GM18526 (cell line): ENCODE measurements around the gene NCK1.

Experiments
- POLR2A ChIP-seq: IDR thresholded peaks from 3 replicates; pipeline ENCODE4 v1.6.1; 2011; ENCODE audit not compliant: insufficient read length; ENCODE audit errors: extremely low read depth

NCK1 gene

GRCh38 chr3:136898549-136898948 is 36.5 kb downstream of the NCK1 start:
- no peak for TF ChIP-seq POLR2A

- TF ChIP-seq POLR2A, result no peak
These were observed 36.9 kb downstream of the NCK1 start for GRCh38 chr3:136898954-136899353.

GRCh38 chr3:136899622-136900158 is 37.7 kb downstream of the NCK1 start:
- TF ChIP-seq POLR2A, result no peak

- TF ChIP-seq POLR2A, result no peak
These were observed 39.4 kb downstream of the NCK1 start for GRCh38 chr3:136901391-136901790.

GRCh38 chr3:136903899-136904298 is 41.9 kb downstream of the NCK1 start:
- no peak for TF ChIP-seq POLR2A

- no peak for TF ChIP-seq POLR2A
These were observed 42.7 kb downstream of the NCK1 start for GRCh38 chr3:136904746-136905145.

GRCh38 chr3:136905549-136905948 is 43.5 kb downstream of the NCK1 start:
- TF ChIP-seq POLR2A, result no peak

- TF ChIP-seq POLR2A, result no peak
These were observed 44.7 kb downstream of the NCK1 start for GRCh38 chr3:136906725-136907124.

GRCh38 chr3:136908297-136908696 is 46.3 kb downstream of the NCK1 start:
- no peak for TF ChIP-seq POLR2A

- no peak for TF ChIP-seq POLR2A
These were observed 47.2 kb downstream of the NCK1 start for GRCh38 chr3:136909187-136909586.

- TF ChIP-seq POLR2A, result no peak
These were observed 48.7 kb downstream of the NCK1 start for GRCh38 chr3:136910697-136911096.

- TF ChIP-seq POLR2A, result no peak
These were observed 51.2 kb downstream of the NCK1 start for GRCh38 chr3:136913168-136913567.

GRCh38 chr3:136914739-136915138 is 52.7 kb downstream of the NCK1 start:
- no peak for TF ChIP-seq POLR2A

GRCh38 chr3:136916223-136916622 is 54.2 kb downstream of the NCK1 start:
- no peak for TF ChIP-seq POLR2A

- no peak for TF ChIP-seq POLR2A
These were observed 58.0 kb downstream of the NCK1 start for GRCh38 chr3:136919799-136920580.

- no peak for TF ChIP-seq POLR2A
These were observed 59.0 kb downstream of the NCK1 start for GRCh38 chr3:136920904-136921611.

- no peak for TF ChIP-seq POLR2A
These were observed 63.6 kb downstream of the NCK1 start for GRCh38 chr3:136925425-136926190.
